CD4-positive, alpha-beta T cell treated with Interleukin-12 subunit alpha and Interleukin-12 subunit beta, for 1 hour (primary cell): ENCODE measurements around the gene TMPRSS9.
"Not testable (repeated sequence)": the region's sequence is repeated elsewhere in the genome, so short reads cannot be mapped to it uniquely, and the experiment has no call there.

Source experiments
- DNase-seq: peaks from one replicate; pipeline ENCODE4 v3.0.0-alpha.2; 2020

TMPRSS9 gene

GRCh38 chr19:2342656-2343288 lies 17.3 kb upstream of the TMPRSS9 start:
- no peak for DNase-seq

GRCh38 chr19:2343289-2343982 lies 16.6 kb upstream of the TMPRSS9 start:
- no peak for DNase-seq

GRCh38 chr19:2344381-2344870 lies 15.6 kb upstream of the TMPRSS9 start:
- no peak for DNase-seq

- no peak for DNase-seq
Observed at GRCh38 chr19:2345076-2345475, 15.0 kb upstream of the TMPRSS9 start.

GRCh38 chr19:2345794-2346663 lies 14.0 kb upstream of the TMPRSS9 start:
- no peak for DNase-seq

GRCh38 chr19:2349818-2350217 lies 10.2 kb upstream of the TMPRSS9 start:
- not testable (repeated sequence) for DNase-seq

GRCh38 chr19:2350656-2351055 lies 9.4 kb upstream of the TMPRSS9 start:
- no peak for DNase-seq

GRCh38 chr19:2351591-2351990 lies 8.5 kb upstream of the TMPRSS9 start:
- no peak for DNase-seq

- no peak for DNase-seq
Observed at GRCh38 chr19:2352121-2352520, 7.9 kb upstream of the TMPRSS9 start.

GRCh38 chr19:2353159-2353886 lies 6.7 kb upstream of the TMPRSS9 start:
- no peak for DNase-seq

- no peak for DNase-seq
Observed at GRCh38 chr19:2353887-2354592, 6.0 kb upstream of the TMPRSS9 start.

- no peak for DNase-seq
Observed at GRCh38 chr19:2354670-2355069, 5.4 kb upstream of the TMPRSS9 start.

- no peak for DNase-seq
Observed at GRCh38 chr19:2355168-2356035, 4.7 kb upstream of the TMPRSS9 start.

GRCh38 chr19:2356036-2356646 lies 3.9 kb upstream of the TMPRSS9 start:
- DNase-seq = no peak

GRCh38 chr19:2357279-2358206 lies 2.5 kb upstream of the TMPRSS9 start:
- no peak for DNase-seq

- no peak for DNase-seq
Observed at GRCh38 chr19:2358548-2359173, 1.4 kb upstream of the TMPRSS9 start.

GRCh38 chr19:2360833-2361232 lies 768 bp downstream of the TMPRSS9 start:
- no peak for DNase-seq

- DNase-seq = no peak
Observed at GRCh38 chr19:2361246-2362045, 1.4 kb downstream of the TMPRSS9 start.
